NCI-H2029 (cell line): Measurements from ENCODE around the gene OSBP2.

Source experiments
- DNase-seq: peaks from one replicate; lab custom pipeline; 2025; lab: John Stamatoyannopoulos, UW

The OSBP2 gene, protein sequence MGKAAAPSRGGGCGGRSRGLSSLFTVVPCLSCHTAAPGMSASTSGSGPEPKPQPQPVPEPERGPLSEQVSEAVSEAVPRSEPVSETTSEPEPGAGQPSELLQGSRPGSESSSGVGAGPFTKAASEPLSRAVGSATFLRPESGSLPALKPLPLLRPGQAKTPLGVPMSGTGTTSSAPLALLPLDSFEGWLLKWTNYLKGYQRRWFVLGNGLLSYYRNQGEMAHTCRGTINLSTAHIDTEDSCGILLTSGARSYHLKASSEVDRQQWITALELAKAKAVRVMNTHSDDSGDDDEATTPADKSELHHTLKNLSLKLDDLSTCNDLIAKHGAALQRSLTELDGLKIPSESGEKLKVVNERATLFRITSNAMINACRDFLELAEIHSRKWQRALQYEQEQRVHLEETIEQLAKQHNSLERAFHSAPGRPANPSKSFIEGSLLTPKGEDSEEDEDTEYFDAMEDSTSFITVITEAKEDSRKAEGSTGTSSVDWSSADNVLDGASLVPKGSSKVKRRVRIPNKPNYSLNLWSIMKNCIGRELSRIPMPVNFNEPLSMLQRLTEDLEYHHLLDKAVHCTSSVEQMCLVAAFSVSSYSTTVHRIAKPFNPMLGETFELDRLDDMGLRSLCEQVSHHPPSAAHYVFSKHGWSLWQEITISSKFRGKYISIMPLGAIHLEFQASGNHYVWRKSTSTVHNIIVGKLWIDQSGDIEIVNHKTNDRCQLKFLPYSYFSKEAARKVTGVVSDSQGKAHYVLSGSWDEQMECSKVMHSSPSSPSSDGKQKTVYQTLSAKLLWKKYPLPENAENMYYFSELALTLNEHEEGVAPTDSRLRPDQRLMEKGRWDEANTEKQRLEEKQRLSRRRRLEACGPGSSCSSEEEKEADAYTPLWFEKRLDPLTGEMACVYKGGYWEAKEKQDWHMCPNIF

DNA sequence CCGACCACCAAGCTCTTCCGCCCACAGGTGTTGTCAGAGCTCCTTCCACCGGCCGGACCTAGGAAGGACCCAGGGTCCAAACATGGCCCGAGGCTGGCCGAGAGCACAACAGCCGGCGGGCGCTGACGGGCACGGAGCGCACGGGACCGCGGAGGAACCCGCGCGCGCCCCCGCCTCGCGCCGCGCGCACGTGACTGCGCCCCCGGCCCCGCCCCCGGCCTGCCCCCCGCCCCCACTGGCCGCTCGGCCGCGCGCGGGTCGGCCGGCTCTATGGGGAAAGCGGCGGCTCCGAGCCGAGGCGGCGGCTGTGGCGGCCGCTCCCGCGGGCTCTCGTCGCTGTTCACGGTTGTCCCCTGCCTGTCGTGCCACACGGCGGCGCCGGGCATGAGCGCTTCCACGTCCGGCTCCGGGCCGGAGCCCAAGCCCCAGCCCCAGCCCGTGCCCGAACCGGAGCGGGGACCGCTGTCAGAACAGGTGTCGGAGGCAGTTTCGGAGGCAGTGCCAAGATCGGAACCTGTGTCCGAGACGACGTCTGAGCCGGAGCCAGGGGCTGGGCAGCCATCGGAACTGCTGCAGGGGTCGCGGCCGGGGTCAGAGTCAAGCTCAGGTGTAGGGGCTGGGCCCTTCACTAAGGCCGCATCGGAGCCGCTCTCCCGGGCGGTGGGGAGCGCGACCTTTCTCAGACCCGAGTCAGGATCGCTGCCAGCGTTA lies at the start of gene OSBP2:
OSBP2 (plus strand) TSS at position 235 of the 711 bp plus-strand sequence; CDS start at position 271, 36 bp downstream.
- DNase-seq, result no peak

DNA sequence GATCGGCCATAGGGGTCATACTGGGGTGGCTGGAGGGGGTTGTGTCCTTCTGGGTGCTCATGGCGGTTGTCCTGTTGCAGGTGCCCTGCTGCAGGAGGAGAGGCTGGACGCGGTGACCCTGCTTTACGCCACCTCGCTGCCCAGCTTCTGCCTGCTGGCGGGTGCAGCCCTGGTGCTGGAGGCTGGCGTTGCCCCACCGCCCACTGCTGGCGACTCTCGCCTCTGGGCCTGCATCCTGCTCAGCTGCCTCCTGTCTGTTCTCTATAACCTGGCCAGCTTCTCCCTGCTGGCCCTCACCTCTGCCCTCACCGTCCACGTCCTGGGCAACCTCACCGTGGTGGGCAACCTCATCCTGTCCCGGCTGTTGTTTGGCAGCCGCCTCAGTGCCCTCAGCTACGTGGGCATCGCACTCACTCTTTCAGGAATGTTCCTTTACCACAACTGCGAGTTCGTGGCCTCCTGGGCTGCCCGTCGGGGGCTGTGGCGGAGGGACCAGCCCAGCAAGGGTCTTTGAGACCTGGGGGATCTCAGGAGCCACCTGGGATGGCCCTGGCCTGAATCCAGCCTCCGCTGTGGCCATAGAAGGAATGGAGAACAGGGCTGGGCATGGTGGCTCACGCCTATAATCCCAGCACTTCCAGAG lies 48.0 kb upstream of the OSBP2 start:
- no peak for DNase-seq

DNA sequence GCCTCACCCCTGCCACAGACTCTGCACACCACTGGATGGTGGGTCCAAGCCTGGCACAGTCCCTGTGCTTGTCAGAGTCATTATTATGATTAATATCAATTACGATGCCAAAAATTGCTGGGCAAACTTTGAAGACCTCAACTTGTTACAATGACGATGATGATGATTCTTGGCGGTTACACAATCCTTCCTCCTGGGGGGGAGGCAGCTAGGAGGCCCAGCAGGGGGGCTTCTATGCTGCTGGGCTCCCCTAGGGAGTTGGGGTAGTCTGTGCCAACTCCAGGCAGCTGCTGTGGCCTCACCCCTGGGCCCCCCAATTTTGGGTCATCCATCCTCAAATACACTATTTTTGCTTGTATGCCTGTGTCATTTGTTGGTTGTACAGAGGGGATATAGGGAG lies 47.1 kb upstream of the OSBP2 start:
- no peak for DNase-seq

DNA sequence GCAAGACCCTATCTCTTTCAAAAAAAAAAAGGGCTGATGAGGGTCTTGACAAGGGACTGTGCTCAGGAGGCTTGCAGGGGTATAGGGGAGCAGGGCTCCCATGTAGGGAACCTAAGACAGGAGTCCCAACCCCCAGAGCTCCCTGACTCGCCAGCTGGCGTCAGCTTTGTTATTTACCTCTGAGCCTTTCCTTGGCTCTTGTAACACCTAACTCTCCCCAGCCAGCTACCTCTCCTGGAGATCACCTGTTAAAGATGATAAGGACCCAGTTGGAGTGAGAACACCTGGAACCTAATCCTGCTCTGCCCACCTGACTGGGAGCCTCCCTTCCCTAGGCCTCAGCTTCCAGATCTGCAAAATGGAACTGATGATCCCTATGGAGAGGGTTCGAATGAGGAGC lies 45.8 kb upstream of the OSBP2 start:
- DNase-seq, result no peak

DNA sequence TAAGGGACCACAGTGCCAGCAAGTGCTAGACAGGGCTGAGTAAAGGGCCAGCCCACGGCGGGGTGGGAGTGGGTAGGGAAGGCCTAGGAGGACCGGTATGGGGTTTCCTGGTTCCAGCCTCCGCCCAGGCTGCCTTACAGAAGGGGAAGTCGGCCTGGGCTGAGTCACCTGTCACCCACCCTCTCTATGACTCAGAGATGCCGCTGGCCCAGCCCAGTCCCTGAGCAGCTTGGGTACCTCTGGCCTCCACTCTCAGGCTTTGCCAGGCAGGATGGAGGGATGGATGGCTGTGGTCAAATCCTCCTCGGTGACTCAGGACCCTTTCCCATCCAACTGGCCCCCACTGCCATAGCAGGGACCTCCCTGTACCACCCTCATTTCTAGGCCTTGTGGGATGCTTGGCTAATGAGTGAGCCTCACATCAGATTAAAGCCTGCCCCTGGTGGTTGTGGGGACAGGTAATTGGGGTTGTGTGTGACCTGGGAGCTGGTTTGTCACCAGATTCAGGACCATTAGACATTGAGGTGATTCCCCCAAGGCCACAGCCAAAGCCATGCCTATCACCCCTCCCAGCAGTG lies 45.2 kb upstream of the OSBP2 start:
- no peak for DNase-seq

DNA sequence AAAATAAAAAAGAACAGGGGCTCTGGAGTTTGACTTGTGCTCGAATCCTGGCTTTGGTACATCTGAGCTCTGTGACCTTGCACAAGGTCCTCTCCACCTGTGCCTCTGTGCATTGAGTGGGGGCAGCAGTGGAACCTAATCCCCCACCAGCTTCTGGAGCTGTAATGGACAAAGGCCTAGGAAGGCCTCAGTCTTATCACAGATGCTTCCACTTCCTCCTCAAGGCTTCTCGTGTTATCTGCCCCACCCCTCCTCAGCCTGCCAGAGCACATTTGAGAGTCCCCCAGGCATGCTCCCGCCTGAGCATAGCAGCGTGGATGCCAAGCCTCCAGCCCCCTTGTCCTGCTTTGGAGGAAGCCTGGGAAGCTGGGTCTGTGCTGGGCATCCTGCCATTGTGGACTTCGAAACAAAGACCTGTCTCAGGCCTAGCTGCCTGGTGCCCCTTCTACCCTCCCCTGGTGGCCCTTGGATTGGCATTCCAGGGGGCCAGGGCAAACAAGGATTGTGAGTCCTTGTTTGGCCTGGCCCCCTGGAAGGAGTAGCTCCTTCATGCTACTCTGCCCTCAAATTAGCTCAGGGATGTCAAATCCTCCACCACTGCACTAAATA lies 44.1 kb upstream of the OSBP2 start:
- DNase-seq, result peak; percentile 7

DNA sequence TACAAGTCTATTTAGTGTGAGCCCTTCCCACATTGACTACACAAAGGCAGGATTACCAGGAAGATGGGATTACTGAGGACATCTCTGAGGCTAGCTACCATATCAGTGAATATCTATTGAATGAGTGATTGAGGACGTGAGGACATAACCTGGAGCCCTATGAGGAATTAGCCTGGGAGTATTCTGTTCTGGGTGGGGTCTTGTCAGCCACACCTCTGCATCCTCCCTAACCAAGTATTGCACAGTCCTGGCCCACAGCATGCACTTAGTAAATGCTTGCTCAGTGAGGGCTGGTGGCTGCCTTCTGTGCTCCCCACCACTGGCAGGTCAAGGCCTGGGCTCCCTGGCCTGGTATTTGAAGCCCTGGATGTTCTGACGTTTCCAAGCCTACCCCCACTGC lies 41.8 kb upstream of the OSBP2 start:
- DNase-seq, result no peak

DNA sequence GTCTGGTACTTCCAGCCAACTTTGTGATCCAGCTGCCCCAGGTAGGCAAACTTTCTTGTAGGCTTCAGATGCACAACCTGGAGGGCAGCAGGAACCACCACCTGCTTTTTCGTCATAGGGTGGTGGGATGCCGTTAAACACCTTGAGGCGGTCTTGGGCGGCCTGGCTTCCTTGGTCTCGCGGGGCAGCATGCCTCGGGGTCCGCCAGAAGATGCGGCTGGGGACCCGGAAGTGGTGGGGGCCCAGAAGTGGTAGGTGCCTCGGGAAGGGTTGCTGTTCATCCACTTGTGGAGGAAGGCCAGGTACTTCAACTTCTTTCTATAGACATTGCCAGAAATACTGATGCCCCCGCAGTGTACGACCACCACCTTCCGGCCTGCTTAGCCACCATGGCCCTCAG lies 40.3 kb upstream of the OSBP2 start:
- DNase-seq, result no peak

DNA sequence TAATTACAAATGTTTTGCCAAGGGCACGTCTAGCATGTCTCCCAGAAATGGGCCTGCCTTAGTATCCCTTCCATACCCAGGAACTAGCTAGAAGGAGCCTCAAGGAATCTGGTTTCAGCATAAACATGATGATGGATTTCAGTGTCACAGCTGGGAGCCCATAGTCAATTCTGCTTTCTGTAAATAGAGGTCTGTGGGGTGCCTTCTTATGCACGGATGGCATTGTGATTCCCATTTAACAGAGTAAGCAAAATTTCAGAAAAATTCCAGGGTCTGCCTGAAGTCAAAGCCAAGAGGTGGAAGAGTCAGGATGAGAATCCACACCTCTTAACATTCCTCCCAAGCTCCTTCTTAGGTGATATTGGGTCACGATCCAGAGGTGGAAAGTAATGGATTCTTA lies 39.1 kb upstream of the OSBP2 start:
- no peak for DNase-seq

DNA sequence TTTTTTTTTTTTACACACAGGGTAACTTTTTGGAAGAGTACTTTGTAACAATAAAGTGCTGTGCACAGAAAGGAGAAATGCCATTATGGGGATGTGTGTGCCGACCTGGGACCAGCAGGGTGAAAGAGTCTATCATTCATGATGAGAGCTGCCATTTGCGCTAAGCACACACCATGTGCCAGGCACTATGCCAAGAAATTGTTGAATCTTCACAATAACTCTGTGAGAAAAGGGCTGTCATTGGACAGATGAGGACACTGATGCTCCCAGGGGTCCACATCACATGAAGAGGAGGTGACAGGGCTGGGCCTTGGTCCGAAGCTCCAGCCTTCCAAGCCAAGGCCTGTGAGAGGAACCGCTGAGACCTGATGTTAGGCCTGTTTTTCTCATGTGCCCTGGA lies 32.6 kb upstream of the OSBP2 start:
- DNase-seq, result peak; percentile 9

DNA sequence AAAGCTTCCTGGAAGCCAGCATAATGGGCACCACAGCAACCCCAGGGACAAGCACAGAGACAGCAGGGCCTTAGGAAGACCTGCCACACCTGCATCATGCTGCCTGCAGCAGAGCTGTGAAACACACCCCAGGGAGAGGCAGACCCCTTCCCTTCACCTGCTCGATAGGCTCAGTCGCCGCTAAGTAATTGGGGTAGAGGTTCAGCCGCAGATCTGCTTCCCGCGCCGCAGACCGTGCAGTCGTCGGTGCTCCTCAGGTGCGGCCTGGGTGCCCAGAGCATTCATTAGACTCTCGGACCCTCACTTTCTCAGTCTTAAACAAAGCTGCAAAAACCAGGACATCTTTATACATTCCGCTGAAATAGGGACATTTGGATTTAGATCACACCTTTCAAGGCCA lies 29.9 kb upstream of the OSBP2 start:
- DNase-seq, result no peak

DNA sequence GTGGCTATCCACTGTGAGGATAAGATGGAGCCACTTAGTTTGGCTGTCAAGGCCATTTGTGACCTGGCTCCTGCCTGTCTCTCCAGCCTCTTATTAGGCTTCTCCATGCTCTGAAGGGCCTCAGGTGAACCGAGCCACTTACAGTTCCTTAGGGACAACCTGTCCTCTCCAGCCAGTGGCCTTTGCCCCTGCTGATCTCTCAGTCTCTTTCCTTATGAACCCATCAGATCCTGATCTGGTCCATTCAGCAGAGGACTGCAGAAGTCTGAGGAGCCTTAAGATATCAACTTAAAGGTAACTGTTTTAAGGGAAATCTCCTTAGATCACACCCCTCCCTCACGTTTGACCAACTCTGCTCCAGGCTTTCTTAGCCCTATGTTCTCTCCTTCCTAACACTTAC lies 29.4 kb upstream of the OSBP2 start:
- no peak for DNase-seq

DNA sequence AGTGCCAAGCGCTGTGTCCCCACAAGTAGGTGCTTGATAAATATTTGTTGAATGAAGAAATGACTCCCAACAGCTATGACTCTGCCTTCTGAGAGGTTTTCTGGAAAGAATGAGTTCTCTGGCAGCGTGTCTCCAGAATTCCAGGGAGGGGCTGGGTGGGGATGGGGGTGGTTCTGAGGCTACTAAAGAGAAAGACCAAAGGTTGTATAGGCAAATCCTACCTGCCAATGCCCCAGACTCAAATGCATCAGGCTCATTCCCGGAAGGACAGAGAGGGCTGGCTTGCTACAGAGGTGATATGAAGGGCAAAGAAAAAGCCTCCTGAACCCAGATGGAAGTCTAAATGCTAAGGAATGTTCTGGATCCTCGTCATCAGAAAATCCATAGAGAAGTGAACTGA lies 28.9 kb upstream of the OSBP2 start:
- DNase-seq, result no peak

DNA sequence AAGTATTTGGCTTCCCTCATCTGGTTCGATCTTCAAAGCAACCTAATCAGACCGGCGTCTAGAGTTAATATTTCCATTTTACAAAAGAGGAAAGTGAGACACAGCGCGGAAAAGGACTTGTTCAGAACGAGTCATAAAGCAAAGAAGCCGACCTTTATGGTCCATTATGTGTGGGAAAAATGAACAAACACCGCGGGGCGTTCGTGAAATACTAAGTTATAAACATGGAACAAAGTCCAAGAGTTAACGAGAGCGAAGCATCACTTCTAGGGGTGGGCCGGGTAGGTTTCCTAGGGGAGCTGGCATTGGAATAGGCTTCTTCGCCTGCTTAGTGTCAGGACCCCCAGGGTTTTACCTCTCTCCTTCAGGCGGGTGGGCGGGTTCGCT lies 27.6 kb upstream of the OSBP2 start:
- DNase-seq, result no peak

DNA sequence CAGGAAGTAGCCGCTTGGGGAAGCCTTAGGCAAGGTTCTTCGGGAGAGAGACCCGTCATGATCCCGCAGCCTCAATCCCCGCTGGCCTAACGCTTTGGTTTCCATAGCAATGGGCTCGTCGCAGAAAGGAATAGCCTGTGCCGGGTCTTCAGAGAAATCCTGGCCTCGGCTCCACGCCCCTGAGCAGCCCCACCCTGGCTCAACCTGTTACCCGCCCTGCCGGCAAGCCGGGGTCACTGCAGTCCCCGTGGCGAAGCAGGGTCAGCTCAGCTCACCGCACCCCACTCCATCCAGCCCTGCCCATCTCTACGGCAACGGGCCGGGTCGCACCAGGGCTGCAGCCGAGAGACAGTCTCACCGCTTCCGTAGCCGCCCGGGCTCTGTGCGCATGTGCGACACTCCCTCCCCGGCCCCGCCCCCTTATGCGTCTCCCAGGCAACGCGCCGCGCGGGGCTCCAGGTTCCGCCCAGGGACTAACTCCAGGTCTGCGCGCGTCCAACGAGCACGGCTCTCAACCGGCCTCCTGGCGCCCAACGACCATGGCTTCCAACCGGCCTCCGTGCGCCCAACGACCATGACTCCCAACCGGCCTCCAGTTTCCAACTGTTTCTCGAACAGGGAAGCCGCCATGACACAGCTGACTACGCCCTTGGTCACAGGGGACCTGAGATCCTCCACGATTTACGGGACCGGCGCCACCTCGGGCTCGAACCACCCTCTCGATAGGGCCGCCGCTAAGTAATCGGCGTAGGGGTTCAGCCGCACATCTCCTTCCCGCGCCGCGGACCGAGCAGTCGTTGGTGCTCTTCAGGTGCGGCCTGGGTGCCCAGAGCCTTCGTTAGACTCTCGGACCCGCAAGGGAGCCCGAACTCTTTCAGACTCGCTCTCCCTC lies 26.9 kb upstream of the OSBP2 start, which contains the start of gene DUSP18:
DUSP18 (minus strand) TSS at position 382 of the 892 bp plus-strand sequence. CDS start 3,872 bp downstream, outside the sequence.
- peak; percentile 76 for DNase-seq

DNA sequence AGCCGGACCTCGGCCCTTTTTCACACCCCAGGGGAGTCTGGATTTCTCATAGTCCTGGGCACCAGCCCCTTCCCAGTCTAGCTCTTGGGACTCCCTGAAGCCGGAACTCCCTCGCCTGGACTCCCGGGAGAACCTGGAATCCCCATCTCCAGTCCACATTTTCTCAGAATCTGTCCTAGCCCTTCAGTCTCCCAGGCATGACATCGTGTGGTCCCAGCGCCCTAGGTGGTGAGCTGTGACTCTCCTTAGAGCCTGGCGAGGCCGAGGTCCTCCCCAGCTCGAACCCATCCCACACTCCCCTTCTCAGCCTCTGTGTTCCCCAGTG lies 26.3 kb upstream of the OSBP2 start:
- no peak for DNase-seq

DNA sequence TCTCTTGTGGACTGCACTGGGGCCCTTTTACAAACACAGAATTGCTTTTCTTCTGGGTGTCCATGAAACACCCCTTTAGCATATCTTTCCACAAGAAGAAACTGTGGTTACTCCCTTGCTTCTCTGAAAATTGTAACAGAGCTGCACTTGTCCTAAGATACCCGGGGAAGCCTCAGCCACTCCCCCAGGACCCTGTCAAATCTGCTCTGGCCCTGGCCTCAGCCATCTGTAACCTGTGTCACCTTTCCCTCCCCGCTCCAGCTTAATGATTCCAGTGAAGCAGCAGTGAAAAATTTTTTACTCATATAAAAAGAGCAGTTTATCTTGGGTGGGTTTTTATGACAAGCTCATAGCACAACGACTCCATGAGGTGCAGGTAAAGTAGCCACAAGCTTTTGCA lies 23.6 kb upstream of the OSBP2 start:
- no peak for DNase-seq

DNA sequence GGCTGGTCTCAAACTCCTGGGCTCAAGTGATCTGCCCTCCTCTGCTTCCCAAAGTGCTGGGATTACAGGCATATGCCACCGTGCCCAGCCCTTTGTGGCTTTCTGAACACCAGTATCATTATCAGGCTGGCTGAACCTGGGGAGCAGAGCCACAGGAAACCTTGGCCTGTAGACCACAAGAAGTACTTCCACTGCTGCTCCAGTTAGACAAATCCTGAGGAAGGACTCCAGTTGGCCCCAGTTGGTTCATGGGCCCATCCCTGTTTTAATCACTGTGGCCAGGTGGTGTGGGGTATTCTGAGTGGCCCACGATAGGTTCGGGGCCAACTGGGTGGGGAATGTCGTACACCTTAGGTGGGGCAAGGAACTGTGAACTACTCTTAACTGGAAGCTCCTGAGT lies 21.5 kb upstream of the OSBP2 start:
- no peak for DNase-seq

DNA sequence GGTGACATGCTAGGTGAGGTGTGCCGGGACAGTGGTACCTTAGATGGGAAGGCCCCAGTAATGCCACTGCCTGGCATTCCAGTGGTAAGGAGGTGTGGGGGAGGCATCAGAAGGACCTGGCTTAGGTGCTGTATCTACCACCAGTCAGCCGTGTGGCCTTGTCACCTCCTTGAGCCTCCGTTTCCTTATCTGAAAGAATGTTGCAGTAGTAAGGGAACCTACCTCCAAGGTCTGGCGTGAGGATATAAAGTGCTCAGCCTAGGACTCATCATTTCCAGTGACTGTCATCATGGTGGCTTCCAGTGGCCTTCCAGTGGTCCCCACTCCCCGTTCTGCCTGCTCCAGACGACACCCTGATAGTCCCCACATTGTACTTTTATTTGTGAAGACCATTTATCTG lies 20.2 kb upstream of the OSBP2 start:
- DNase-seq, result no peak

DNA sequence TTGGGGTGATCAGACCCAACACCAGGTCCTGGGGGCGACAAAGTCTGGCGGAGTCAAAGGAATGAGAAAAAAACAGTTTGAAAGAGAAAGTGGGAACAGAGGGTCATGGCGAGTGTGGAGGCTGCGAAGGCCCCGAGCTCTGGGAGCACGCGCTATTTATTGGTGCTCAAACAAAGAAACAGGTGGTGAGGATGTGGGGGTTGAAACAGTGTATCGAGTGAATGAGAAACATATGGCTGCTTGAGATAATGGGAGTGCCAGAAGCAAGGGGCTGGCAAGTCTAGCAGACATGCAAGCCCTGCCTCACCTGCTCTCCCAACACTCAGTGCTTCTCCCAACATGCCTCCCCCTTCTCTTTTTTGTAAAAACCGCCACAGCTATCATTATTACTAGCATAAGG lies 19.2 kb upstream of the OSBP2 start:
- no peak for DNase-seq
